Measurements from ENCODE around the gene CDRT4.
A peak's percentile ranks its signal among the peaks of the same experiment; 100 is the strongest.
"Not testable (repeated sequence)": the region's sequence is repeated elsewhere in the genome, so short reads cannot be mapped to it uniquely, and the experiment has no call there.

Gene CDRT4

GRCh38 chr17:15454346-15454745 is 13.1 kb downstream of the CDRT4 start:
- no peak for DNase-seq

- no peak for DNase-seq
Observed at GRCh38 chr17:15453782-15454181, 13.6 kb downstream of the CDRT4 start.

- no peak for DNase-seq
Observed at GRCh38 chr17:15453246-15453645, 14.2 kb downstream of the CDRT4 start.

- DNase-seq: no peak
Observed at GRCh38 chr17:15452746-15453145, 14.7 kb downstream of the CDRT4 start.

GRCh38 chr17:15451680-15452079 is 15.7 kb downstream of the CDRT4 start:
- no peak for DNase-seq

- DNase-seq: no peak
Observed at GRCh38 chr17:15448580-15448956, 18.9 kb downstream of the CDRT4 start.

GRCh38 chr17:15447928-15448579 is 19.4 kb downstream of the CDRT4 start:
- DNase-seq: no peak

- no peak for DNase-seq
Observed at GRCh38 chr17:15446036-15446435, 21.4 kb downstream of the CDRT4 start.

- DNase-seq: no peak
Observed at GRCh38 chr17:15444805-15445204, 22.6 kb downstream of the CDRT4 start.

- no peak for DNase-seq
Observed at GRCh38 chr17:15442311-15443180, 24.9 kb downstream of the CDRT4 start.

- DNase-seq: no peak
Observed at GRCh38 chr17:15441315-15441714, 26.1 kb downstream of the CDRT4 start.

GRCh38 chr17:15440347-15440746 is 27.1 kb downstream of the CDRT4 start:
- DNase-seq: no peak

GRCh38 chr17:15439205-15439985 is 28.0 kb downstream of the CDRT4 start:
- not testable (repeated sequence) for DNase-seq

- no peak for DNase-seq
Observed at GRCh38 chr17:15438491-15439105, 28.8 kb downstream of the CDRT4 start.

- no peak for DNase-seq
Observed at GRCh38 chr17:15437303-15437635, 30.2 kb downstream of the CDRT4 start.

- peak; percentile 76 for DNase-seq
Observed at GRCh38 chr17:15436473-15437302, 30.7 kb downstream of the CDRT4 start.

GRCh38 chr17:15434956-15435355 is 32.5 kb downstream of the CDRT4 start:
- DNase-seq: no peak

GRCh38 chr17:15432807-15433611 is 34.4 kb downstream of the CDRT4 start:
- DNase-seq: no peak

- no peak for DNase-seq
Observed at GRCh38 chr17:15431766-15432165, 35.7 kb downstream of the CDRT4 start.

- DNase-seq: peak; percentile 27
Observed at GRCh38 chr17:15431196-15431595, 36.2 kb downstream of the CDRT4 start.

- DNase-seq: no peak
Observed at GRCh38 chr17:15424521-15424920, 42.9 kb downstream of the CDRT4 start.
